Measurements from ENCODE around the gene GDNF.

DNA sequence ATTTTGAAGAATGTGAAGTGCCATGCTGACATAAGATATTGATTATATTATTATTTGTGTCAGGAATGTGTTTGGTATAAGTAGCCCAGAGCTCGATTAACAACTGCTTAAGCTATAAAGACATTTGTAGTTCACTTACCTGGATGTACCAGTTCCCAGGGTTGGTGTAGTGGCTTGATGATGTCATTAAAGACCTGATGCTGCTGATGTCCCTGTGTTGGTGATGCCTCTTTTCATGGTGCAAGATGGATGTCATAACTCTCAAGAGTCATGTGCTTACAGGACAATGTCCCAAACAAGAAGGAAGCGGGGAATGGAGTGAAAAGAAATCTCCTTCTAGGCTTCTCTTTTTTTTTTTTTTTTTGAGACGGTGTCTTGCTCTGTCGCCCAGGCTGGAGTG, 11.5 kb upstream of the GDNF start:
- TF ChIP-seq, protein P1, sequence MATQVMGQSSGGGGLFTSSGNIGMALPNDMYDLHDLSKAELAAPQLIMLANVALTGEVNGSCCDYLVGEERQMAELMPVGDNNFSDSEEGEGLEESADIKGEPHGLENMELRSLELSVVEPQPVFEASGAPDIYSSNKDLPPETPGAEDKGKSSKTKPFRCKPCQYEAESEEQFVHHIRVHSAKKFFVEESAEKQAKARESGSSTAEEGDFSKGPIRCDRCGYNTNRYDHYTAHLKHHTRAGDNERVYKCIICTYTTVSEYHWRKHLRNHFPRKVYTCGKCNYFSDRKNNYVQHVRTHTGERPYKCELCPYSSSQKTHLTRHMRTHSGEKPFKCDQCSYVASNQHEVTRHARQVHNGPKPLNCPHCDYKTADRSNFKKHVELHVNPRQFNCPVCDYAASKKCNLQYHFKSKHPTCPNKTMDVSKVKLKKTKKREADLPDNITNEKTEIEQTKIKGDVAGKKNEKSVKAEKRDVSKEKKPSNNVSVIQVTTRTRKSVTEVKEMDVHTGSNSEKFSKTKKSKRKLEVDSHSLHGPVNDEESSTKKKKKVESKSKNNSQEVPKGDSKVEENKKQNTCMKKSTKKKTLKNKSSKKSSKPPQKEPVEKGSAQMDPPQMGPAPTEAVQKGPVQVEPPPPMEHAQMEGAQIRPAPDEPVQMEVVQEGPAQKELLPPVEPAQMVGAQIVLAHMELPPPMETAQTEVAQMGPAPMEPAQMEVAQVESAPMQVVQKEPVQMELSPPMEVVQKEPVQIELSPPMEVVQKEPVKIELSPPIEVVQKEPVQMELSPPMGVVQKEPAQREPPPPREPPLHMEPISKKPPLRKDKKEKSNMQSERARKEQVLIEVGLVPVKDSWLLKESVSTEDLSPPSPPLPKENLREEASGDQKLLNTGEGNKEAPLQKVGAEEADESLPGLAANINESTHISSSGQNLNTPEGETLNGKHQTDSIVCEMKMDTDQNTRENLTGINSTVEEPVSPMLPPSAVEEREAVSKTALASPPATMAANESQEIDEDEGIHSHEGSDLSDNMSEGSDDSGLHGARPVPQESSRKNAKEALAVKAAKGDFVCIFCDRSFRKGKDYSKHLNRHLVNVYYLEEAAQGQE (tag by site-specific recombination; IDR thresholded peaks at IDR 0.05) = no peak
- TF ChIP-seq, protein P2, sequence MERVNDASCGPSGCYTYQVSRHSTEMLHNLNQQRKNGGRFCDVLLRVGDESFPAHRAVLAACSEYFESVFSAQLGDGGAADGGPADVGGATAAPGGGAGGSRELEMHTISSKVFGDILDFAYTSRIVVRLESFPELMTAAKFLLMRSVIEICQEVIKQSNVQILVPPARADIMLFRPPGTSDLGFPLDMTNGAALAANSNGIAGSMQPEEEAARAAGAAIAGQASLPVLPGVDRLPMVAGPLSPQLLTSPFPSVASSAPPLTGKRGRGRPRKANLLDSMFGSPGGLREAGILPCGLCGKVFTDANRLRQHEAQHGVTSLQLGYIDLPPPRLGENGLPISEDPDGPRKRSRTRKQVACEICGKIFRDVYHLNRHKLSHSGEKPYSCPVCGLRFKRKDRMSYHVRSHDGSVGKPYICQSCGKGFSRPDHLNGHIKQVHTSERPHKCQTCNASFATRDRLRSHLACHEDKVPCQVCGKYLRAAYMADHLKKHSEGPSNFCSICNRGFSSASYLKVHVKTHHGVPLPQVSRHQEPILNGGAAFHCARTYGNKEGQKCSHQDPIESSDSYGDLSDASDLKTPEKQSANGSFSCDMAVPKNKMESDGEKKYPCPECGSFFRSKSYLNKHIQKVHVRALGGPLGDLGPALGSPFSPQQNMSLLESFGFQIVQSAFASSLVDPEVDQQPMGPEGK (tag by site-specific recombination; IDR thresholded peaks at IDR 0.05) = no peak
- TF ChIP-seq, protein P3, sequence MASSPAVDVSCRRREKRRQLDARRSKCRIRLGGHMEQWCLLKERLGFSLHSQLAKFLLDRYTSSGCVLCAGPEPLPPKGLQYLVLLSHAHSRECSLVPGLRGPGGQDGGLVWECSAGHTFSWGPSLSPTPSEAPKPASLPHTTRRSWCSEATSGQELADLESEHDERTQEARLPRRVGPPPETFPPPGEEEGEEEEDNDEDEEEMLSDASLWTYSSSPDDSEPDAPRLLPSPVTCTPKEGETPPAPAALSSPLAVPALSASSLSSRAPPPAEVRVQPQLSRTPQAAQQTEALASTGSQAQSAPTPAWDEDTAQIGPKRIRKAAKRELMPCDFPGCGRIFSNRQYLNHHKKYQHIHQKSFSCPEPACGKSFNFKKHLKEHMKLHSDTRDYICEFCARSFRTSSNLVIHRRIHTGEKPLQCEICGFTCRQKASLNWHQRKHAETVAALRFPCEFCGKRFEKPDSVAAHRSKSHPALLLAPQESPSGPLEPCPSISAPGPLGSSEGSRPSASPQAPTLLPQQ (tag by site-specific recombination; IDR thresholded peaks at IDR 0.05) = no peak
- TF ChIP-seq, protein P4, sequence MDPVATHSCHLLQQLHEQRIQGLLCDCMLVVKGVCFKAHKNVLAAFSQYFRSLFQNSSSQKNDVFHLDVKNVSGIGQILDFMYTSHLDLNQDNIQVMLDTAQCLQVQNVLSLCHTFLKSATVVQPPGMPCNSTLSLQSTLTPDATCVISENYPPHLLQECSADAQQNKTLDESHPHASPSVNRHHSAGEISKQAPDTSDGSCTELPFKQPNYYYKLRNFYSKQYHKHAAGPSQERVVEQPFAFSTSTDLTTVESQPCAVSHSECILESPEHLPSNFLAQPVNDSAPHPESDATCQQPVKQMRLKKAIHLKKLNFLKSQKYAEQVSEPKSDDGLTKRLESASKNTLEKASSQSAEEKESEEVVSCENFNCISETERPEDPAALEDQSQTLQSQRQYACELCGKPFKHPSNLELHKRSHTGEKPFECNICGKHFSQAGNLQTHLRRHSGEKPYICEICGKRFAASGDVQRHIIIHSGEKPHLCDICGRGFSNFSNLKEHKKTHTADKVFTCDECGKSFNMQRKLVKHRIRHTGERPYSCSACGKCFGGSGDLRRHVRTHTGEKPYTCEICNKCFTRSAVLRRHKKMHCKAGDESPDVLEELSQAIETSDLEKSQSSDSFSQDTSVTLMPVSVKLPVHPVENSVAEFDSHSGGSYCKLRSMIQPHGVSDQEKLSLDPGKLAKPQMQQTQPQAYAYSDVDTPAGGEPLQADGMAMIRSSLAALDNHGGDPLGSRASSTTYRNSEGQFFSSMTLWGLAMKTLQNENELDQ (tag by site-specific recombination; IDR thresholded peaks at IDR 0.05; ENCODE audit: low read depth) = no peak
- TF ChIP-seq ZNF121 (tag by site-specific recombination; IDR thresholded peaks at IDR 0.05) (no peak), GLIS1 (tag by site-specific recombination; IDR thresholded peaks at IDR 0.05) (no peak), YY2 (tag by site-specific recombination; IDR thresholded peaks at IDR 0.05) (no peak), ZSCAN30 (tag by site-specific recombination; IDR thresholded peaks at IDR 0.05) (no peak)
- TF ChIP-seq, protein P5, sequence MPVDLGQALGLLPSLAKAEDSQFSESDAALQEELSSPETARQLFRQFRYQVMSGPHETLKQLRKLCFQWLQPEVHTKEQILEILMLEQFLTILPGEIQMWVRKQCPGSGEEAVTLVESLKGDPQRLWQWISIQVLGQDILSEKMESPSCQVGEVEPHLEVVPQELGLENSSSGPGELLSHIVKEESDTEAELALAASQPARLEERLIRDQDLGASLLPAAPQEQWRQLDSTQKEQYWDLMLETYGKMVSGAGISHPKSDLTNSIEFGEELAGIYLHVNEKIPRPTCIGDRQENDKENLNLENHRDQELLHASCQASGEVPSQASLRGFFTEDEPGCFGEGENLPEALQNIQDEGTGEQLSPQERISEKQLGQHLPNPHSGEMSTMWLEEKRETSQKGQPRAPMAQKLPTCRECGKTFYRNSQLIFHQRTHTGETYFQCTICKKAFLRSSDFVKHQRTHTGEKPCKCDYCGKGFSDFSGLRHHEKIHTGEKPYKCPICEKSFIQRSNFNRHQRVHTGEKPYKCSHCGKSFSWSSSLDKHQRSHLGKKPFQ (tag by site-specific recombination; IDR thresholded peaks at IDR 0.05) = no peak
- TF ChIP-seq, protein P6, sequence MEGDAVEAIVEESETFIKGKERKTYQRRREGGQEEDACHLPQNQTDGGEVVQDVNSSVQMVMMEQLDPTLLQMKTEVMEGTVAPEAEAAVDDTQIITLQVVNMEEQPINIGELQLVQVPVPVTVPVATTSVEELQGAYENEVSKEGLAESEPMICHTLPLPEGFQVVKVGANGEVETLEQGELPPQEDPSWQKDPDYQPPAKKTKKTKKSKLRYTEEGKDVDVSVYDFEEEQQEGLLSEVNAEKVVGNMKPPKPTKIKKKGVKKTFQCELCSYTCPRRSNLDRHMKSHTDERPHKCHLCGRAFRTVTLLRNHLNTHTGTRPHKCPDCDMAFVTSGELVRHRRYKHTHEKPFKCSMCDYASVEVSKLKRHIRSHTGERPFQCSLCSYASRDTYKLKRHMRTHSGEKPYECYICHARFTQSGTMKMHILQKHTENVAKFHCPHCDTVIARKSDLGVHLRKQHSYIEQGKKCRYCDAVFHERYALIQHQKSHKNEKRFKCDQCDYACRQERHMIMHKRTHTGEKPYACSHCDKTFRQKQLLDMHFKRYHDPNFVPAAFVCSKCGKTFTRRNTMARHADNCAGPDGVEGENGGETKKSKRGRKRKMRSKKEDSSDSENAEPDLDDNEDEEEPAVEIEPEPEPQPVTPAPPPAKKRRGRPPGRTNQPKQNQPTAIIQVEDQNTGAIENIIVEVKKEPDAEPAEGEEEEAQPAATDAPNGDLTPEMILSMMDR (tag by site-specific recombination; IDR thresholded peaks at IDR 0.05) = no peak

Data from HEK293 (cell line).